GM19463 (cell line): ENCODE measurements around the gene SSBP4.

ENCODE experiments used
- ATAC-seq: cut with Tn5 transposase; IDR thresholded peaks from one replicate; pipeline ENCODE4 v1.9.1; 2021; ENCODE audit warnings: mild to moderate bottlenecking, moderate library complexity; ENCODE audit not compliant: unreplicated experiment

The SSBP4 gene

DNA sequence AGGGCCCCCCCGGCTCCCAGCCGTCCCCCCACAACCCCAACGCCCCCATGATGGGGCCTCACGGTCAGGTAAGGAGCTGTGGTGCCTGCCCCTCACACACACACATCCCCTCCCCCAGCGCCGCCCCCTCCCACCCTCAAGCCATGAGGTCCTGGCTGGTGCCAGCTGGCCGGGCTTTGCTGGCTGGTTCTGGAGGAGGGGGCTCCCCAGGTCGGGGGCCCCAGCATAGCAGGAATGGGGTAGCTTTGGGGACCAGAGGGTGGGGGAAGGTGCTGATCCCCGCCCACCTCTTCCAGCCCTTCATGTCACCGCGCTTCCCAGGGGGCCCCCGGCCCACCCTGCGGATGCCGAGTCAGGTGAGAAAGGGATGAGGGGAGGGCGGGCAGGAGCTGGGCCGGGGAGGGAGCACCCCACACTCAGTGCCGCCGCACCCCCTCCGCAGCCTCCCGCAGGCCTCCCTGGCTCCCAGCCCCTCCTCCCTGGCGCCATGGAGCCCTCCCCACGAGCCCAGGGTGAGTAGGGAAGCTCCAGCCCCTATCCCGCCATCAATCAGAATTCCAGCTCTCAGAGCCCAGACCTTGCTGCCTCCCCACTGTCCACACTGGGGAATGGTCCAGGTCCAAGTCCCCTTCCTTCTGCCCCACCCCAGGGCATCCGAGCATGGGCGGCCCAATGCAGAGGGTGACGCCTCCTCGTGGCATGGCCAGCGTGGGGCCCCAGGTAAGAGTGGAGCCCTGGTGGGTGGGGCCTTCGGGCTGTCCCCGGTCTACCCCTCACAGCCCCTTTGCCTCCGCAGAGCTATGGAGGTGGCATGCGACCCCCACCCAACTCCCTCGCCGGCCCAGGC, 12.4 kb downstream of the SSBP4 start:
- no peak for ATAC-seq

DNA sequence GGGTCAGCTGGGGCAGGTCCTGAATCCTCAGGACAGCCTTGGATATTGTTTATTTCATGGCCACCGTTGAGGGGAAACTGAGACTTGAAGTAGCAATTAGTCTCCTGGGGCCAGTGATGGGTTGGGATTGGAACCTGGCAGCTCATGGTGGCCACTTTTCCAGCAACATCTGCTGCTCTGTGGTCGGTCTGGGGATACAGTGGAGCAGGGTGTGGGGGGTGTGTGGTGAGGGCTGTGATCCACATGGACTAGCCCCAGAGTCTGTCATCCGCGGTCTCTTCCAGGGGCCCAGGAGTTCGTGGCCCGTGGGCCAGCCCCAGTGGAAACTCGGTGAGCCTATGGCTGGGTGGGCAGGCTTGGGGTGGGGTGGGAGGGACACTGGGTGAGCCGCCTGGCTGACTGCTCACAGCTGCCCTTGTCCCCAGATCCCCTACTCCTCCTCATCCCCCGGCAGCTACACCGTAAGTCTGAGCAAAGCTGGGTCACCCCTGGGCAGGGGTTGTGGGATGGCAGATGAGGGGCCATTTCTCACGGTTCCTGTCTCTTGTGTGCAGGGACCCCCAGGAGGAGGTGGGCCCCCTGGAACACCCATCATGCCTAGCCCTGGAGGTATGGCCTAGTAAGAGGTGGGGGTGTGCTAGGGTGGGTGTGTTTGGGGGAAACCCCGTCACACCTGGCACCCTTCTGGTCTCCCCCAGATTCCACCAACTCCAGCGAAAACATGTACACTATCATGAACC, 13.2 kb downstream of the SSBP4 start:
- ATAC-seq = no peak

DNA sequence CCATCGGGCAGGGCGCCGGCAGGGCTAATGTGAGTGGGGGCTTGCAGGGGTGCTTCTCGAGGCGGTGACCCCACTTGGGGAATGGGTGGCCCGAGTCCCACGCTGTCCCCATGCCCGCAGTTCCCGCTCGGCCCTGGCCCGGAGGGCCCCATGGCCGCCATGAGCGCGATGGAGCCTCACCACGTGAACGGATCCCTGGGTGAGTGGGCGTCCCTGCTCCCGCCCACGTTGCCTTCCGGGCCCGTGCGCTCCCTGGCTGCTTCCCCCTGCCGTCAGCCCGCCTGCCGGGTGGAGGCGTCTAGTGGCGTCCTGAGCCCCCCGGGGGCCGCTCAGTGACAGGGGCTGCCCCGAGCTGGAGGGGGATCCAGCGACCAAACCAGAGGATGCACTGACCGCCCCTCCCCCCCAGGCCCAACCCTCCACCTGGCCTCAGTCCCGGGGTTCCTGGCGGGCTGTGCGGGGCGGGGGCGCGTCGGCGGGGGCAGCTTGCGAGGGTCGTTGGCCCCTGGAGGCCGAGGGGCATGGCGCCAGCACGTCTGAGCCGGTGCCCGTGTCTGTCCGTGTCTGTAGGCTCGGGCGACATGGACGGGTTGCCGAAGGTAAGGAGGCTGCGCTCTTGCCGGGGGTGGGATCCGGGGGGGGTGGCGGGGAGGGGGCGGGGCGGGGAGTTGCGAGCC, 14.0 kb downstream of the SSBP4 start:
- no peak for ATAC-seq

DNA sequence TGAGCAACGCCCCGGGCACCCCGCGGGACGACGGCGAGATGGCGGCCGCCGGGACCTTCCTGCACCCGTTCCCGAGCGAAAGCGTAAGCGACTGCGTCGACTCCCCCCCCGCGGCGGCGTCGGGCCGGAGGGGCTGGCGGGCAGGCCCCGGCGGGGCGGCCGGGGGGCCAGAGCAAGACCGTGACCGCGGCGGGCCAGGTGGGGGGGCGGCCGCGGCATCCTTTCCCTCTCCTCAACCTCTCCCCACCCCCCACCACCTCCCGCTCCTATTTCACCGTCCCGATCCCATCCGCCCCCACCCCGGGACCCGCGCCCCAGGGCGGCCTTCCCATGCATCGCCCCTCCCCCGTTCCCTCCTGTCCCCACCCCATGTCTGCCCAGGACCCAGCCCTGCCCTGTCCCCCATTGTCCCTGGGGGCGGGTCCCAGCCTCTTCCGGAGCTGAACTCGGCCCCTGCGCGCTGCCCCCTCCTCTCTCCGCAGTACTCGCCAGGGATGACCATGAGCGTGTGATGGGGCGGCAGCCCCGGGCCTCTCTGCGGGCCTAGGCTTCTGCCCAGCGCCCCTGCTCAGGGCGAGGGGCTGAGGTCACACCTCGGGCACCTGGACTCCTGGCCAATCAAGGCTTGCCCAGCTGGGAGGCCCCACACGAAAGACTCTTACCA, 14.7 kb downstream of the SSBP4 start:
- no peak for ATAC-seq

DNA sequence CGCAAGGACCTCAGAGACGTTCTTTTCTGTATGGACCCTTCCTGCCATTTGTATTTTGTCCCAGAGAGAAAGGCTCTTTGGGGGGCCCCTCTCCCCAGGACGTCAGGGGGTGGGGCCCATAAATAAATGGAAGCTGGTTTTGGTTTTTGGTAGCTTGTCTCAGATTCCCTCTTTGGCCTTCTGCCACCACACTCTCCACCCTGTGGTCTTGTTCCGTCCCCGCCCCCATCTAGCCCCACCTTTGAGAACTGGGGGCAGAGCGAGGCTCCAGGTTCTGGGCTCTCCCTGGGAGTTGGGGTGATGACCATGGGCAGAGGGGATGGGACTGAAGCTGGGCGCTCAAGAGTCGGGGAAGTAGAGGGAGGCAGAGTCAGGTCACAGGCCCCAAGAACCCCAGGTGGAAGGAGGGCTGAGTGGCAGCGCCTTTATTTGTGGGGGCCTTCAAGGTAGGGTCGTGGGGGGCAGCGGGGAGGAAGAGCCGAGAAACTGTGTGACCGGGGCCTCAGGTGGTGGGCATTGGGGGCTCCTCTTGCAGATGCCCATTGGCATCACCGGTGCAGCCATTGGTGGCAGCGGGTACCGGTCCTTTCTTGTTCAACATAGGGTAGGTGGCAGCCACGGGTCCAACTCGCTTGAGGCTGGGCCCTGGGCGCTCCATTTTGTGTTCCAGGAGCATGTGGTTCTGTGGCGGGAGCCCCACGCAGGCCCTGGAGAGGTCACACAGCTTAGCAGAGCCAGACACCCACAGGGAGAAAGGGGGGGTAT, 15.4 kb downstream of the SSBP4 start:
- no peak for ATAC-seq

DNA sequence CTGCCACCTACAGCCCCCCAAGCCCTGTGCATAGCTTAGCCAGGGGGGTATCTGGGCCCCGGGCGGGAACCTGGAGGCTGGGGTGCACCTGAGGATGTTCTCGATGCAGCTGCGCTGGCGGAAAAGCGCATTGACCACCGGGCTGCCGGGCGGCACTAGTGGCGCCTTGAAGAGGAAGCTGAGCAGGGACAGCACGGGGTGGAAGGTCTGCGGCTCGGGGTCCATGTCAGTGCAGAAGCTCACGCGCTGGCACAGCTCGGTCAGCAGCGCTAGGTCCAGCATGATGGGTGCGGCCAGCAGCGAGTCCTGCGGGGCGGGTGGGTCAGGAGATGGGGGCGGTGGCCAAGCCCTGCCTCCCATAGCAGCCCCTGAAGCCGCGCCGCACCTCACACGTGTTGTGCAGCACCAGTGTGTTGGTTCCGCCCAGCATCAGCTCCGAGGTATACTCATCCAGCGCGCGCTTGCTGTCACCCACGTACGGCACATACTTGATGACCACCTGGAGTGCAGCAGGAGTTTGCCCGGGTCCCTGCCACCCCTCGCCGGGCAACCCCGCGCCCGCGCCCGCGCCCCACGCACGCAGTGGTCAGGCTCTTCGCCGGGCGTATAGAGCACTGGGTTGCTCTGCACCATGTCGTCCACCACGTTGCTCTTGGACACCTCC, 16.1 kb downstream of the SSBP4 start:
- ATAC-seq = no peak

DNA sequence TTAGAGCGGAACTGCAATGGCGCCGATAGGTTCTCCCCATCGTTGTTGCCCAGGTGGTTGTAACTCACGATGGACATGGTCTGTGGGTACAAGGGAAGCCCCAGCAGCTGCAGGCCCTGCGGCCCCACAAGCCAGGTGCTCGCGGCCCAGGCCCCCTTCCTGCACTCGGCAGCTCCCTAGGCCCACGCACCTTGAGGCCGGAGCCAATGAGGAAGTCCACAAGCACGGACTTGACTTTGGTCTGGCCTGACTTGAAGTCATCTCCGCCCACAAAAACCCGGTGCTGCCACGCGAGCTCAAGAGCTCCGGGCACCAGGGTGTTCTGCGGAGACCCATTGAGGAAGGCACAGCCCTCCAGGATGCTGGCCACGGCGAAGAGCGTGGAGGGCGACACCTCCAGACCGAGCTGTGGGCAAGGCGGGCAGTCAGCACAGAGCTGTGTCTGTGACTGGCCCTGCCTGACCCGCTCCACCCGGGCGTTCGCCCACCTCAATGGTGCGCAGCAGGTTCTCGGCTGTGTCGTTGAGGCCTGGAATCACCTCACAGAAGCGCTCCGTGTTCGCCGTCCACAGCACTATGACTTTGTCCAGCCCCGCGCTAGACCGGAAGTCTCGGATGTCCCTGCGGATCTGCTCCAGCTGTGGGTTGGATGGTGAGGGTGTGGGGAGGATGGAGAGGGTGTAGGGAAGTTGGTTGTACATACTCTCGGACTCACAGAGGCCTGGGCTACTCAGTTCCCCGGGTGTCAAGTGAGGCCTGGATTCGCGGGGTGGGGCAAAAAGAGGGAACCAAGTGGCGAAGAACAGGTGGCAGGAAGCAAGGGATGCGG, 16.9 kb downstream of the SSBP4 start:
- ATAC-seq = no peak

DNA sequence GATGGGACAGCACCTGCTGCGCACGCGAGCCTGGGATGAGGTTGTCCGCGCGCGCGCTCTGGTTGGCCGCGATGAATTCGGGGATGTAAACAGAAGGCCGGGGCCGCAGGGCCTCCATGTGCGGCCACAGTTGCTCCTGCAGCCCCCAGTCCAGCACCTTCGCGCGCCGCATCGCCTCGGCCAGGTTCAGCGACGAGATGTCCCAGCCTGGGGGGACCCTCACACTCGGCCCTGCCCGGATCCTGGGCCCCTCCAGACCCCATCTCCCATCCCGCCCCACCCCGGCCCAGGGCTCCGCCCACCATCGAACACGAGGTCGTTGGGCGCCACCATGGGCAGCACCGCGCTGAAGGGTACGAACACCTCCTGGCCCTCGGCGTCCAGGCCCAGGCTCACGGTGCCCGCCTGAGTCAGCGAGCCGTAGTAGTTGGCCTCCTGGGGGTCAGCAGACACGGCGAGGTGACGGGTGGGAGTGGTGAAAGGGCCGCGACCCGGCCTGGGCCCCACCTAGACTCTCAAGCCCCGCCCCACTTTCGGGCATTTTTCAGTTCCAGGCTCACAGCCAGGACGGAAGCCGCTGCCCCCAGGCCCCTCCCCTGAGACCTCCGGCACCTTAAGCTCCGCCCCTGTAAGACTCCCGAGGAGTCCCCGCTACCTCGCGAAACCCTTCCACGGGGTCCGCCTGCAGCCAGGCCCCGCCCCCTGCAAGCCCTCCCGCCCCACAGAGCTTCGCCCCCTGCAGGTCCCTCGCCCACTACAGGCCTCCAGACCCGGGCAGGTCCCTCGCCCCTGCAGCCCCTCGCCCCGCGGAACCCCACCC, 17.7 kb downstream of the SSBP4 start:
- peak; percentile 47 for ATAC-seq

DNA sequence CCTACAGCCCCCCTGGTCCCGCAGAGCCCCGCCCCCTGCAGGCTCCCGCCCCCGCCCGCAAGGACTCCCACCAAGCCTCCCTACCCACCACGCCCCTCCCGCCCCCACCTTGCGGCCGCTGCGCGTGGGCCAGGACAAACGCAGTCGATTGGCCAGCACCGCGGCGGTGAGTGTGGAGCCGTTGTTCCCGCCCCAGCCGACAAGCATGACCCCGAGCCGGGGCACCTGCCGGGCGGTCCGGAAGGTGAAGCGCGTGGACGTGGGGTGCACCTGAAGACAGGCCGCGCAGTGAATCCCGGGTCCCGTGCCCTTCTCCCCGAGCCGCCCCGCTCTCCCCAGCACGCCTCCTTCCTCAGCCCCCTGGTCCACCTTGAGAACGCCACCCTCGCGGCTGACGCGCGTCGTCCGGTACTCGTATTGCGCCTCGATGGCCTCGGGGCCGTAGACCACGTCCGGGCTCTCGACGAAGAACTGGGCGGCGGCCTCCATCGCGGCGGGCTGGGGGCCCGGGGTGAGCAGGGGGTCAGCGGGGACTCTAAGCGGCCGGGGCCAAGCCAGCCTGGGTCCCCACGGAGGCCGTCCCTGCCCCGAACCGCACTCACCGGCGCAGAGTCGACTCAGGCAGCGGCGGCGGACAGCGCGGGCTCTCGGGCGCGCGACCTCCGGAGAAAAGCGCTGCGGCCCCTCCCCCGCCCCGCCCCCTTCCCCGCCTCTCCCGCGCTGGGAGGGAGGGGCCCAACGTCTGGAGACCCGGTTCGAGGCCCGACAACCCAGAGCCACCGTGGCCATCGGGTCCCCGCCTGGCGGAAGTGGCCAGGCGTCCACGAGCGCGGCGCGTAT, 18.5 kb downstream of the SSBP4 start, which contains the start of gene ISYNA1:
Gene ISYNA1 (minus strand): TSS at position 643 of the 840 bp plus-strand sequence. CDS start 154 bp downstream, at position 489.
- peak; percentile 5 for ATAC-seq

DNA sequence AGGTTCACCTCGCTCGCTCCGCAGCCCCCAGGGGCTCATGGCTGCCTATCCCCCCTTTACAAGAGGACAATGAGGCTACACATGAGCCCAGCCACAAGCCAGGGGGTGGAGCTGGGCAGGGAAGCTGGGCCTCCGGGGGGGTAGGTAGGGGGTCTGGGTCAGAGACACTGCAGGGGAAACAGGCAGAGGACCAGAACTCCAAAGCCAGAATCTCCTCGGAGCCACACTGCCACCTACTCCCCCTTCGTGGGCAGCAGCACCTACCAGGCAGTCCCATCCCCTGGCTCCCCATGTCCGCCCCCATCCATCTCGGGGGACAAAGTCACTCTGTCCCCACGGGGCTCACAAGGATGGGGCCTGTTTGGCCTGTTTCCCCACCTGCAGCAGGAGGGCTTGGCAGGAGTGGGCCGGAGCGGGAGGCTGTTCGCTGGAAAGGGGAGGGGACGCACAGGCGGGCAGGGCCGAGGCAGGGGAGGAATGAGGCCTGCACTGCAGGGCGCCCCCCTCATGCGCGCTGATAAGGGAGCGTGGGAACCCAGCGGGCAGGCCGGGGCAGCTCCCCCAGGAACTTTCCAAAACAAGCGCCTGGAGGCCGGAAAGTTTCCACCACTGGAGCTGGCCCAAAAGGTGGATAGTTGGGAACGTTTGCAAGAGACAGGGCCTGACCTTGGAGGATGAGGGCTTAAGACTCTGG, 19.3 kb downstream of the SSBP4 start:
- no peak for ATAC-seq

DNA sequence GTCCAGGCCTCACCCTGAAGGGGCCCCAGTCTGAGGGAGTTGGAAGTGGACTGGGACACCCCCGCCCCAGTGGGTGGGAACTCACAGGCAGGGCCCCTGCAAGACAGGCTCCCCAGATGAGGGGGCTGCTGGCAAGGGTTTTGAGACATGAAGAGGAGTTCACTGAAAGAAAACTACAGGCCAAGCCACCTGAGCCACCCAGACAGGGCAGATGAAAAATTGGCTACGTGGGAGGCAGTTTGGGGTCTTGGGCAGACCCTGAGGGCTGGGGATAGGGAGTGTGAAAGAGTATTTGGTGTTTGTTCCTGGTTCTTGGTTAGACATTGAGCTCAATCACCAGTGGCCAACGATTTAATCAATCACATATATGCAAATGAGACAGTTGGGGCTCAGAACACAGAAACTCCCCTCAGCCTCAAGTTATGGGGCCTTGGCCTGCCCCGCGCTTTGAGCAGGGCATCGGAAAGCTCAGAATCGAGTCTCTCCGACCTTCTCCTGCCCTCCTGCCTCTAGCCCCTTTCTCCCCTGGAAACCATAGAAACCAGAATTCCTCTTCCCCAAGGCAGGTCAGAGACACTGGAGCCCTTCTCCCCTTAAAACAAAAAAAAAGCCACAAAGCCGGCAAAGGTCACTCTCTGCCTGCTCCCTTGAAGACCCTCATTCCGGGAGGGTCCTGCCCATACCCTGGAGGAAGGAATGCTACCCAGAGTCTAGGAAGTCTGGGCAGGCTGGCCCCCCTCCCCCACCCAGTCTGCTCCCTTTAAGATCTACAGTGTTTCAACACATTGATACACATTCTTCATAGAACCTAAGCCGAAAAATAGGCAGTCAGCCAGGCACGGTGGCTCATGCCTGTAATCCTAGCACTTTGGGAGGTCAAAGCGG, 20.1 kb downstream of the SSBP4 start:
- ATAC-seq = no peak

DNA sequence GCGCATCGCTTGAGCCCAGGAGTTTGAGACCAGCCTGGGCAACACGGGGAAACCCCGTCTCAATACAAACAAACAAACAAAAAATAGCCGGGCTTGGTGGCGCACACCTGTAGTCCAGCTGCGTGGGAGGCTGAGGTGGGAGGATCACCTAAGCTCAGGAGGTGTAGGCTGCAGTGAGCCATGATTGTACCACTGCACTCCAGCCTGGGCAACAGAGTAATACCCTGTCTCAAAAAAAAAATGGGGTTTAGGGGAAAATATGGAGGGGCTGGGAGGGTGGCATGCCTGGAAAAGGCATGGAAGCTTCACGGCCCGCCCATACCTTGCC, 20.7 kb downstream of the SSBP4 start:
- no peak for ATAC-seq

DNA sequence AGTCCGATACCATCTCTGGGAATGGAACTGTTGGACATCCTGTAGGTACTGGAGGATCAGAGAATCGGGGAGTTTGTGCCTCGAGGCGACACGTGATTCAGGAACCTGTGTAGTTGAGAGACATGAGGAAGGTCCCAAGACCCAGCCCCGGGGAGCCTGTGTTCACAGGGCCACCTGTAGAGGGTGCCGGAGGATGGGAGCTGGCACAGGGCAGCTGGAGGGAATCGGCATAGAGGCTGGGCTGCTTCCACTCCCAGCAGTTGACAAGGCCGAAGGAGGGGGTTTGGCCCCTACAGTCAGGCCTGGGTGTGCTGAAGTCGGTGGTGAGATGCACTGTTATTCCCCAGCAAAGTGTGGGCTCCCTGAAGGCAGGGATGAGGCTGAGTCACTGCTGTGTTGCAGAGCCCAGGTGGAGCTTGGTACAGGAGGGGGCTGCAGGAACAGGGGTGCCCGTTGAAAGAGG, 21.2 kb downstream of the SSBP4 start:
- ATAC-seq = no peak

DNA sequence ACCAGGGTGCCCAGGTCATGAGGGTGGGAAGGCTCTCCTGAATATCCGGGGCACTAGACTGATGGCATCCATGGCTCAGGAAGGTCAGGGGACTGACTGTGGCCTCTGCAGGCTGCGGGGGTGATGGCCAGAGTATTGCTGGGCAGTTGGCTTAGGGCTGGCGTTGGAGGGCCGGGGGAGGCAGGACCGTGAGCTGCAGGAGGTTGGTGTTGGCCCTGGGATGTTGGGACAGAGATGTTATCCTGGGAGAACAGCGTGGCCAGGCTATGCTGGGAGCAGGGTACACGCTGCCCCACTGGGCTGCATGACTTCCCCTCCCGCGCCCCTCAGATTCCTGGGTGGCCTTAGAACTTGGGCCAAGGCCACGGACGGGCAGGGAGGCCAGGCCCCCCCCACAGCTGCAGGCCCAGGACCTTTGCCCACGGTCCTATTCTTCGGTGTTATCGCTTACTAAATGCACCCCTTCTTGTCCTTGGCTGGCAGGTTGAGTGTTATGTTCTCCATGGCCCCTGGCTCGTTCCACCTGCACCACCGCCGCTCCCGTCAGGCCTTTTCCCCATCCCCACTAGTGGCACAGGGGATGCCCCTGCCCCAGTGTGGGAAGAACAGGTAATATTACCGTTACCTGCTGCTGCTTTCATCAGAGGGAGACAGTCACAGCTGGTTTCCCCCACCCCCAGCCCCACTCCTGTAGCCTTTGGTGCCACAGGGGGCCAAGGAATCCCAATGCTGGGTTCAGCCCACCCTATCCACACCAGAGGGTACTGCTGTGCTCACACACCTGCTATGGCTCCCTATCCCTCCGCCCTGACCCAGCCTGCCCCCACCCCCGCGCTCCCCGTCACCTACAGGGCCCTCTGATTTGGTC, 22.0 kb downstream of the SSBP4 start:
- ATAC-seq = no peak
